Measurements from ENCODE around the gene SNX25.

SNX25 gene

GRCh38 chr4:185339941-185340340 lies 130.5 kb downstream of the SNX25 start:
- DNase-seq (ENCODE audit: low read depth) = no peak
- H3K4me3 ChIP-seq (ENCODE audit: control insufficient read depth, low read depth, low read length) = no peak overlapping the region

GRCh38 chr4:185341377-185341776 lies 132.0 kb downstream of the SNX25 start:
- TF ChIP-seq CTCF (conservative IDR thresholded peaks at IDR 0.05; ENCODE audit: control insufficient read depth, insufficient read depth, low read depth, low read length) = no peak
- no peak for DNase-seq (ENCODE audit: low read depth)

More at GRCh38 chr4:185339941-185340340, 130.5 kb downstream of the SNX25 start:
- TF ChIP-seq CTCF (conservative IDR thresholded peaks at IDR 0.05; ENCODE audit: control insufficient read depth, insufficient read depth, low read depth, low read length) = no peak

GRCh38 chr4:185341841-185342240 lies 132.4 kb downstream of the SNX25 start:
- no peak overlapping the region for H3K4me3 ChIP-seq (ENCODE audit: control insufficient read depth, low read depth, low read length)
- no peak for TF ChIP-seq CTCF (conservative IDR thresholded peaks at IDR 0.05; ENCODE audit: control insufficient read depth, insufficient read depth, low read depth, low read length)
- no peak for DNase-seq (ENCODE audit: low read depth)

More at GRCh38 chr4:185341377-185341776, 132.0 kb downstream of the SNX25 start:
- H3K4me3 ChIP-seq (ENCODE audit: control insufficient read depth, low read depth, low read length) = no peak overlapping the region

GRCh38 chr4:185343726-185344581 lies 134.6 kb downstream of the SNX25 start:
- peak; percentile 70 for DNase-seq (ENCODE audit: low read depth)
- no peak for TF ChIP-seq CTCF (conservative IDR thresholded peaks at IDR 0.05; ENCODE audit: control insufficient read depth, insufficient read depth, low read depth, low read length)
- H3K4me3 ChIP-seq (ENCODE audit: control insufficient read depth, low read depth, low read length) = no peak overlapping the region

- no peak for DNase-seq (ENCODE audit: low read depth)
- no peak overlapping the region for H3K4me3 ChIP-seq (ENCODE audit: control insufficient read depth, low read depth, low read length)
- no peak for TF ChIP-seq CTCF (conservative IDR thresholded peaks at IDR 0.05; ENCODE audit: control insufficient read depth, insufficient read depth, low read depth, low read length)
These were observed 135.5 kb downstream of the SNX25 start for GRCh38 chr4:185344743-185345538.

- no peak for TF ChIP-seq CTCF (conservative IDR thresholded peaks at IDR 0.05; ENCODE audit: control insufficient read depth, insufficient read depth, low read depth, low read length)
- no peak for DNase-seq (ENCODE audit: low read depth)
- no peak overlapping the region for H3K4me3 ChIP-seq (ENCODE audit: control insufficient read depth, low read depth, low read length)
These were observed 137.7 kb downstream of the SNX25 start for GRCh38 chr4:185346975-185347601.

Measured in fibroblast of mammary gland (primary cell).